Testis (tissue), 3 donors: ENCODE measurements around the gene SLC34A2. TPM values are rescaled to one million over a fixed set of nuclear protein-coding genes. Genes with fewer than 3 reads are reported as not detected.

ENCODE experiments used
- DNase-seq: peaks from one replicate; pipeline ENCODE4 v3.0.0-alpha.2; 2019
- H3K27ac ChIP-seq, 2 donors: fragments of 200-600 bp; sonication (generic); one replicate each; pipeline ENCODE4 v1.5.1; 2019
- H3K27me3 ChIP-seq: fragments of 200-600 bp; sonication (generic); one replicate; pipeline ENCODE4 v1.5.1; 2019
- H3K36me3 ChIP-seq: fragments of 200-600 bp; sonication (generic); one replicate; pipeline ENCODE4 v1.5.1; 2017; ENCODE audit warnings: low read depth; ENCODE audit errors: missing control alignments
- H3K4me1 ChIP-seq: fragments of 200-600 bp; sonication (generic); one replicate; pipeline ENCODE4 v1.5.1; 2019
- H3K4me3 ChIP-seq, 2 donors: fragments of 200-600 bp; sonication (generic); one replicate each; pipeline ENCODE4 v1.5.1; 2017 to 2019
- H3K9me3 ChIP-seq: fragments of 200-600 bp; sonication (generic); one replicate; pipeline ENCODE4 v1.5.1; 2017
- POLR2A ChIP-seq: fragments of 450-650 bp; IDR thresholded peaks from one replicate; pipeline ENCODE4 v1.6.1; 2017; ENCODE audit warnings: antibody characterized with exemption, mild to moderate bottlenecking, moderate library complexity
- WGBS, 2 donors: methylation state at CpG; one replicate each; pipeline ENCODE4 v1.1.5; 2018; 5-methylcytosine and 5-hydroxymethylcytosine counted together
- intact Hi-C: fragments of 100-400 bp; cut with DNase I; formaldehyde crosslinking; loops from one replicate; pipeline ENCODE4 v1.15.1; 2023; ENCODE audit warnings: low total_unique reads
- polyA plus RNA-seq: library from polyadenylated mRNA; stranded (reverse); fragments of 350-450 nt; fragmentation: Illumina TruSeq; extraction: RNeasy Lipid Tissue Mini Kit (QIAGEN cat#74804); gene quantifications from one replicate; pipeline ENCODE4 v1.2.3, GENCODE V29; 2014; ENCODE audit warnings: low read depth, low replicate concordance; ENCODE audit not compliant: insufficient read depth
- total RNA-seq, 2 donors: library from RNA; depleted of rRNA; stranded (reverse); fragments of >200 nt; gene quantifications; one replicate each; pipeline ENCODE4 v1.2.3, GENCODE V29; 2016
- TF ChIP-seq, protein P1 (sequence below), 3 experiments: fragments of 450-650 bp in 2 of 3; fragments of 200-600 bp in 1 of 3; sonication (generic) in 1 of 3; IDR thresholded peaks; one replicate each; pipeline ENCODE4 v1.5.1; 2016 to 2019; ENCODE audit warnings: antibody characterized with exemption in 3 of 3, mild to moderate bottlenecking in 2 of 3, moderate library complexity in 1 of 3

The SLC34A2 gene
- total and polyA plus RNA-seq, 3 donors from 2014 or later: 1.4 to 10.0 (median 2.8) TPM

DNA sequence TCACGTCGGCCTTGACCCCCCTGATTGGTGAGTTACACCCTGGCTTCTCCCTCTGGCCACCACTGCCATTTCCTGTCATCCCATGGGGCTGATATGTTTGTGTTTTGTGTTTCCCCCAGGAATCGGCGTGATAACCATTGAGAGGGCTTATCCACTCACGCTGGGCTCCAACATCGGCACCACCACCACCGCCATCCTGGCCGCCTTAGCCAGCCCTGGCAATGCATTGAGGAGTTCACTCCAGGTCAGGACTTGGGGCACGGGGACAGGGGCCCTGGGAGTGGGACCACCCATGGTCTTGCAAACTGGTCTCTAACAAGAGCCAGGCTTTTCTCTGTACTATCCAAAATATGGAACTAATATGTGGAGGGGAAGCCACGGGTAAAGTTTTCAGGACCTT, 18.7 kb downstream of the SLC34A2 start:
- H3K4me3 ChIP-seq: no peak overlapping the region
- 90 to 94% methylated on average over 10 of the region's 10 CpGs for WGBS, 2 donors
- intact Hi-C loops: no loop called here

DNA sequence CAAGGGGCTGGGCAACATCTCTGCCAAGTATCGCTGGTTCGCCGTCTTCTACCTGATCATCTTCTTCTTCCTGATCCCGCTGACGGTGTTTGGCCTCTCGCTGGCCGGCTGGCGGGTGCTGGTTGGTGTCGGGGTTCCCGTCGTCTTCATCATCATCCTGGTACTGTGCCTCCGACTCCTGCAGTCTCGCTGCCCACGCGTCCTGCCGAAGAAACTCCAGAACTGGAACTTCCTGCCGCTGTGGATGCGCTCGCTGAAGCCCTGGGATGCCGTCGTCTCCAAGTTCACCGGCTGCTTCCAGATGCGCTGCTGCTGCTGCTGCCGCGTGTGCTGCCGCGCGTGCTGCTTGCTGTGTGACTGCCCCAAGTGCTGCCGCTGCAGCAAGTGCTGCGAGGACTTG, 20.6 kb downstream of the SLC34A2 start:
- Histone ChIP-seq H3K27me3 (no peaks in the 10 kb centered on the region), H3K4me1 (no peaks in the 10 kb centered on the region), H3K36me3 (no peaks in the 10 kb centered on the region), H3K4me3 (no peak overlapping the region), H3K9me3 (no peaks in the 10 kb centered on the region), H3K27ac (no peak overlapping the region)
- no peak for DNase-seq
- 55 to 78% methylated on average over 23 to 30 of the region's 30 CpGs for WGBS, 2 donors
- TF ChIP-seq, protein P1, sequence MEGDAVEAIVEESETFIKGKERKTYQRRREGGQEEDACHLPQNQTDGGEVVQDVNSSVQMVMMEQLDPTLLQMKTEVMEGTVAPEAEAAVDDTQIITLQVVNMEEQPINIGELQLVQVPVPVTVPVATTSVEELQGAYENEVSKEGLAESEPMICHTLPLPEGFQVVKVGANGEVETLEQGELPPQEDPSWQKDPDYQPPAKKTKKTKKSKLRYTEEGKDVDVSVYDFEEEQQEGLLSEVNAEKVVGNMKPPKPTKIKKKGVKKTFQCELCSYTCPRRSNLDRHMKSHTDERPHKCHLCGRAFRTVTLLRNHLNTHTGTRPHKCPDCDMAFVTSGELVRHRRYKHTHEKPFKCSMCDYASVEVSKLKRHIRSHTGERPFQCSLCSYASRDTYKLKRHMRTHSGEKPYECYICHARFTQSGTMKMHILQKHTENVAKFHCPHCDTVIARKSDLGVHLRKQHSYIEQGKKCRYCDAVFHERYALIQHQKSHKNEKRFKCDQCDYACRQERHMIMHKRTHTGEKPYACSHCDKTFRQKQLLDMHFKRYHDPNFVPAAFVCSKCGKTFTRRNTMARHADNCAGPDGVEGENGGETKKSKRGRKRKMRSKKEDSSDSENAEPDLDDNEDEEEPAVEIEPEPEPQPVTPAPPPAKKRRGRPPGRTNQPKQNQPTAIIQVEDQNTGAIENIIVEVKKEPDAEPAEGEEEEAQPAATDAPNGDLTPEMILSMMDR (IDR thresholded peaks at IDR 0.05): no peak
- TF ChIP-seq POLR2A: no peak
- intact Hi-C loops: no loop called here

More for the DNA sequence above, 18.7 kb downstream of the SLC34A2 start:
- Histone ChIP-seq H3K27me3 (no peaks in the 10 kb centered on the region), H3K4me1 (no peaks in the 10 kb centered on the region), H3K36me3 (no peaks in the 10 kb centered on the region), H3K27ac (no peak overlapping the region), H3K9me3 (no peaks in the 10 kb centered on the region)
- no peak for DNase-seq
- TF ChIP-seq, protein P1 (IDR thresholded peaks at IDR 0.05): no peak
- TF ChIP-seq POLR2A: no peak

GRCh38 chr4:25677157-25677556, 21.5 kb downstream of the SLC34A2 start:
- H3K27me3 ChIP-seq: no peaks in the 10 kb centered on the region
- H3K27ac ChIP-seq: no peak overlapping the region
- intact Hi-C loops: no loop called here
- H3K4me3 ChIP-seq: no peak overlapping the region
- H3K36me3 ChIP-seq: no peaks in the 10 kb centered on the region
- TF ChIP-seq, protein P1 (IDR thresholded peaks at IDR 0.05): no peak
- no peak for TF ChIP-seq POLR2A
- no peaks in the 10 kb centered on the region for H3K4me1 ChIP-seq
- no peaks in the 10 kb centered on the region for H3K9me3 ChIP-seq
- 87 to 98% methylated on average over 3 of the region's 3 CpGs for WGBS, 2 donors
- no peak for DNase-seq

DNA sequence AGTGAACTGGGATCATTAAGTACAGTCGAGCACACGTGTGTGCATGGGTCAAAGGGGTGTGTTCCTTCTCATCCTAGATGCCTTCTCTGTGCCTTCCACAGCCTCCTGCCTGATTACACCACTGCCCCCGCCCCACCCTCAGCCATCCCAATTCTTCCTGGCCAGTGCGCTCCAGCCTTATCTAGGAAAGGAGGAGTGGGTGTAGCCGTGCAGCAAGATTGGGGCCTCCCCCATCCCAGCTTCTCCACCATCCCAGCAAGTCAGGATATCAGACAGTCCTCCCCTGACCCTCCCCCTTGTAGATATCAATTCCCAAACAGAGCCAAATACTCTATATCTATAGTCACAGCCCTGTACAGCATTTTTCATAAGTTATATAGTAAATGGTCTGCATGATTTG, 22.3 kb downstream of the SLC34A2 start:
- no peak overlapping the region for H3K27ac ChIP-seq
- intact Hi-C loops: no loop called here
- H3K4me1 ChIP-seq: no peaks in the 10 kb centered on the region
- H3K4me3 ChIP-seq: no peak overlapping the region
- DNase-seq: no peak
- no peak for TF ChIP-seq POLR2A
- TF ChIP-seq, protein P1 (IDR thresholded peaks at IDR 0.05): no peak
- no peaks in the 10 kb centered on the region for H3K27me3 ChIP-seq
- H3K36me3 ChIP-seq: no peaks in the 10 kb centered on the region
- H3K9me3 ChIP-seq: no peaks in the 10 kb centered on the region
- 58 to 71% methylated on average over 5 of the region's 5 CpGs for WGBS, 2 donors

DNA sequence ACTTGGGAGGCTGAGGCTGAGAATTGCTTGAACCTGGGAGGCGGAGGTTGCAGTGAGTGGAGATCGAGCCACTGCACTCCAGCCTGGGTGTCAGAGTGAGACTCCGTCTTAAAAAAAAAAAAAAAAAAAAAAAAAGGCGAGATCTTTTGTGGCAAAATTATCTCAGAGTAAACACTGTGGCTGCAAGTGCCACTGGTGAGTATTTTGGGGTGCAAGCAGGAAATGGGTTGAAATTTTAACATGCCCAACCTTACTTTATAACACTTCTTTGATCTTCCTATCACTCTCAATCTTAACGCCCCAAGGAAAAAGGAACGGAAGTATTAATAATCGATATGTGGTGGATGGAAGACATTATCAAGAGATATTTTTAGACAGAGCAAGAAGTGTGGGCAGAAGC, 32.1 kb downstream of the SLC34A2 start:
- Histone ChIP-seq H3K4me3 (no peak overlapping the region), H3K36me3 (no peaks in the 10 kb centered on the region), H3K27me3 (no peaks in the 10 kb centered on the region), H3K4me1 (no peaks in the 10 kb centered on the region), H3K9me3 (no peaks in the 10 kb centered on the region), H3K27ac (no peak overlapping the region)
- 94 to 95% methylated on average over 7 of the region's 7 CpGs for WGBS, 2 donors
- no peak for DNase-seq
- no peak for TF ChIP-seq POLR2A
- TF ChIP-seq, protein P1 (IDR thresholded peaks at IDR 0.05): no peak
- intact Hi-C loops: no loop called here
